GM19025 (cell line): Measurements from ENCODE around the gene MAML3.

ENCODE experiments used
- ATAC-seq: cut with Tn5 transposase; IDR thresholded peaks from one replicate; pipeline ENCODE4 v1.9.1; 2021; ENCODE audit warnings: mild to moderate bottlenecking, low read depth, moderate library complexity; ENCODE audit not compliant: unreplicated experiment

The MAML3 gene

DNA sequence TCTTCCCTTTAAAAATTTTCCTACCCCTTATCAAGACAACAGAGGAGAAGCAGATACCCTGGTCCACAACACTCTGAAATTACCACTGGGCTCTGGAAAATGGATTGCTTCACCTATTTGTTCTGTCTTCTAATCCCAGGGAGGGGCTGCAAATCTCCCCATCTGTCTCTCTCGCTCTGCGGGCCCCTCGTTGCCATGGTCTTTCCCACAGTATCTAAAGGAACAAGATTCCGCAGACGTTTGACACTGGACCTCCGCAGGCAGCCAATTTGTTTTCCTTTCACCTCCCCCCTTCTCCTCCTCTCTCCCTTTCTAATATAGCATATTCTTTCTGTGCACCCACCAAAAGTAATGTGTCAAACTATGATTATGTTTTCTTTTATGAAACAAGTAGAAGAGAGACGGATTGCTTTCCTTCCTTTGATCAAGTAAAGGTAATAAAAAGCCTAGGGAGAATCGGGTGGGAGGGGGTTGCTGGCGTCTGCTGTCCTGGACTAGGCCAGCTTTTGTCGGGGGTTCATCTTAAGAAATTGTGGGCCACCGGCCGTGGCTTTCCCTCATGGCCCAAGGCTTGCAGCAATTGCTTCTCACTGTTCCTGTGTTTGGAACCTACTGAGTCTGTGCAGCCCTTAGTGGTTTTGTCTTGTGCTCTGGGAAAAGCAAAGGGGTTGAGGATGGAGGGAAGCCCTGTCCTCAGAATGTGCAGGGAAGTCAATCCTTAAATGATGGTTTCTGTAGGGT is 407.4 kb downstream of the MAML3 start:
- no peak for ATAC-seq

DNA sequence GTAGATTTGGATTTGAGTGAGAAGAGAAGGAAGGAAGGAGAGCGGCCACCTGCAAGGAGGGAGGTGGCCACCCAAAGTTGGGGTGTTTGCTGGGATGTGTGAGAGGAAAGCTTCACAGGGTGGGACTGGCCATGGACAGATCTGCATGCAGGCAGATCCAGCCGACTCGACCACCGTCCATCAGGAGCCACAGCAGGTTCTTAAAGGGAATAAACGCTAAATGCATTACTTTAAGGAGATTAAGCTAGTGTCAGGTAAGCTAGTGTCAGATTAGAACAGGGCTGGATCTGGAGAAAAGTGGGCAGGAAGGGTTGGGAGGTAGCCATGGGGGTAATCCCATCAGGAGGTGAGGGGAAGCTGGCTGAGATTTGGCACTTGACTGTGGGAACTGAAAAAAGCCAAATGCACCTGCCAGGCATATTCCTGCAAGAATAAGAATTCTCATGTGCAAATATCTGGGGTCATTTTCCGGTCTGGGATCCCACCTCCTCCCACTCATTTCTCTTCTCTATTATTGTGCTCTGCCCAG is 408.8 kb downstream of the MAML3 start:
- ATAC-seq, result no peak

GRCh38 chr4:139744232-139744631 is 409.8 kb downstream of the MAML3 start:
- ATAC-seq, result no peak

DNA sequence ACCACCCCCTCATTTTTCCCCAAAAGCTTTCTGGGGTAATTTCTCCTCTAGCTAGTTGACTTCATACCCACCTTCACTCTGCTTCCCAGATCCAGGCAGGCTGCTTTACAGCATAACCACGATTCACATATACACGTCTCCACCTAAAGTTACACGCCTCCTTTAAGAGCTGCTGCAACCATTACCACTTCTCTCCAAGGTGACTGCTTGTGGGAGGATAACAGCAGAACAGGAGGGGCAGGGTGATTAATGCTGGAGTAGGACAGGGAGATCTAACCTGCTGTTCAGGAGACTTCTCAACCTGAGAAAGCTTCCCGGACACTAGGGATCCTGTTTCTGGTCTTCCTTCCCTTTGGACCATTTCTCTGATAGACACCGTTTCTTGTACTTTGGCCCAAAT is 411.0 kb downstream of the MAML3 start:
- ATAC-seq, result no peak

GRCh38 chr4:139740531-139741041 is 413.4 kb downstream of the MAML3 start:
- no peak for ATAC-seq

- ATAC-seq, result no peak
These were observed 413.9 kb downstream of the MAML3 start for GRCh38 chr4:139740121-139740520.

DNA sequence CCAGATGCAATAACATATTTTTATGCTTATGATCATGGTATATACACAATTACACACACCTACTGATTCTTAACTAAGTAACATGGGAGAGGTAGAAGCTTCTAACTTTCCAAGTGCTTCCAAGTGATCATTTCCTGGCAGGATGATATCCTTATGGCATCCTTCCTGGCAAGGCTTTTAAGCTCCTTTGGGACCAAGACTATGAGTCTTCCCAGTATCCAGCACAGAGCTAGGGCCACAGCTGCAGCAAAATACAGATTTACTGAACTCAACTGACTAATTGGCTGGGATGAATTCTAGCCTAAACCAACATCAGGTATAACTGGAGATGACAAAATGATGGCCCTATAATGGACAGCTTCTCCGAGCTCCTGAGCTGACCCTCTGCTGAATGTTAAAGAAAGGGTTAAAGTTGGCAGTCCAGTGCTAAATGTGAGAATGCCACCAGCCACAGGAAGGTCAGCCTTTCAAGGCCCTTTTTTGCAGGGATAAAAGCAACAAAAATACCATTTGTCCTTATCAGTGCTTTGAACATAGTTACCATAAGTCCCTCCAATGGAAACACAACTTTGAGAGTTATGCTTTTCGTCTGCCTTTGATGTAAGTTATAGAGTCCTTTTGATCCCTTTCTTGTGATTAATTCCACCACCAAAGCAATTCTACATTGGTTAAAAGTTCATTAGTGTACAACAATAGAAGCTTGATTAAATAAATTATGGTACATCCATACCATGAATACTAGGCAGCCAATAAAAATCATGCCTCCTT is 415.0 kb downstream of the MAML3 start:
- no peak for ATAC-seq

DNA sequence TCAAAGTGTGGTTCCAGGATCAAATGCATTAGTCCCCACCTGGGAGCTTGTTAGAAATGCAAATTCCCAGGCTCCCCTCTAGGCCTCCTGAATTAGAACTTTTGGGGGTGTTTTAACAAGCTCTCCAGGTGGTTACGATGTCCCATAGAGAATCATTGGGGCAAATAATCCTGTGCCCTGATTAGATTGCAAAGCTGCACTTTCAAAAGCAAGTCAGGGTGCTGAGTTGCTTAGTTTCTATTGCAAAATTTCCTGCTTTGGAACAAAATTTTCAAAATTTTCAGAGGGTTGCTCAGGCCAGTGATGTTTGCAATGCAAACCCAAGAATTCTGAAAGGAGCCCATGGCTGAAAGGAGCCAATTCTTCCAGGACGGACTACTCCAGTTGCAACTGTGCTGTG is 417.3 kb downstream of the MAML3 start:
- ATAC-seq, result no peak

DNA sequence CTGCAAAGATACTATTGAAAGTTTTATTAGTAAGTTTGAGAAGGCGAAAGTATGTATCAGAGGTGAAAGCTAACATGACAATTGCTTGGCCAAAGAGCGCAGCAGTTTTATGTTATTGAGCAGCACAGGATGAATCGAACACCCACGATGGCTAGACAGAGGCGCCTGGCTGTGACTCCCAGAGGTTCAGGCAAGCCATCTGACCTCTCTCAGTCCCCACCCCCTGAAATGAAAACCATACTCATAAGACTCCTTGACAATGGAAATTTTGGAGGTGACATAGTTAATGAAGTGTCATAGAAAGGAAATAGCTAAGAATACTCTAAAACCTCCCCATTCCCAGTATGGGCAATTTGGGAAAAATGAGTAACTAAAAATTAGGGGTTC is 417.7 kb downstream of the MAML3 start:
- ATAC-seq, result no peak

GRCh38 chr4:139735381-139736273 is 418.4 kb downstream of the MAML3 start:
- ATAC-seq, result no peak

DNA sequence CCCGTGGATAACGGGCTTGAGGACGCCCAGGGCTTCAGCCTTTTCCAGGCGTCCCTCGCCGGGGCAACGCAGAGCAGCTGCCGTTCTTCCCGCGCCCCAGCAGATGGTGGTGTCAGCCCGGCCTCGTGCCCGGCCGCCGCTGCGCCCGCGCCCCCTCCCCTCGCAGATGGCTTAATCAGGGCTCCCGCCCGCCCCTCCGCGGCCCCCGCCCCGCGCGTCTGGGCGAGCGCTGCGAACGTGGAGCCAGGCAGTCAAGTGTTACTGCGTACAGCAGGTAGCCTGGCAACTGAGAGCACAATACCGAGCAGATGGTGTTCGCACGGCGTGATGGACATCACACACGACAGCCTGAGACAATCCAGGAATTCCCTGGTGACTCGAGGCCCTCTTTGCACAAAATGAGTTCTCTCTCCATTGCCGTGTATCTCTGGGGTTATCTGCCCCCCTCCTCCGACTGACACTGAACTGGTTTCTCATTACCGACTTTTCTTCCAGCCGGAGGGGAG is 419.1 kb downstream of the MAML3 start:
- ATAC-seq, result no peak

- no peak for ATAC-seq
These were observed 419.6 kb downstream of the MAML3 start for GRCh38 chr4:139734201-139734874.

DNA sequence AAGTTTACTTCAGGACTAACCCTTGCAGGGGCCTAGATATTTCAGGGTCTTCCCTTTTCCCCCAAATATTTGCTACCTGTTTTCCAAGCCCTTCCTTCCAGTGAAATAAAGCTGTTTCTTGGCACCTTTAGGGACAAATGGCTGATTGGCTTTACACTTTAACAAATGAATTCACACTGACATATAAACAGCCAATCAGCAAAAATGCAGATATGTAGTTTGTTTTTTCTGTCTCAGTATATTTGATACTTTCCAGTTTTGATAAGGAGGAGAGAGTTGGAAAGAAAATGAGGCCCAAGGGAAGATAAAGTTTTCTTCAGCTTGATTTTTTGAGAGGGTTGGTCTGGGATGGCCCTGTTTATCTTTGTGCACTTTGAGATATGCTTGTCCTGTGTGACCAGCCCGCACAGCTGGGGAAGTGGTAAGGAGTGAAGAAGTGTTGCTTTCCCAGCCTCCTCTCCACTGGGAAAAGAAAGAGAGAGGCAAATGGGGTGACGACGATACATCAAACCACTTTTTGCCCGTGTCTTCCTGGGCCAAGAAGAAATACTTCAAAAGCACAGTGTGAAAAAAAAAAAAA is 420.9 kb downstream of the MAML3 start:
- no peak for ATAC-seq

DNA sequence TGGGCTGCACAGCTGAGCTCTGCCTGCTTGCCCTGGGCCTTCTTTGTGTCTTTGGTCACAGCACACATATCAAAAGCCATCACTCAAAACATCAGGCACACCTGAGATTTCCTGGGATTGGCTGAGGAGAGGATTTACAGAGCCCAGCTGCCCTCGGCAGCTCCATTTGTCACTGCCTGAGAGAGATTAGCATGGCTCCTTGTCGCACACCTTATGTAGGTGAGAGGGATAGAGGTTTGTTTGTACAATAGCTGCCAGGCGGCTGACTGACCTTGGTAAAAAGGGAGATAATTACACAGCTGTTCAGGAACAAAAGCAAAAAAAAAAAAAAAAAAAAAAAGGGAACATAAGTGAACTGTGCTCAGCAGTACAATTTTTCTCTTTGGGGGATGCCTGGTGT is 425.1 kb downstream of the MAML3 start:
- ATAC-seq, result no peak

GRCh38 chr4:139728146-139728545 is 425.8 kb downstream of the MAML3 start:
- no peak for ATAC-seq

DNA sequence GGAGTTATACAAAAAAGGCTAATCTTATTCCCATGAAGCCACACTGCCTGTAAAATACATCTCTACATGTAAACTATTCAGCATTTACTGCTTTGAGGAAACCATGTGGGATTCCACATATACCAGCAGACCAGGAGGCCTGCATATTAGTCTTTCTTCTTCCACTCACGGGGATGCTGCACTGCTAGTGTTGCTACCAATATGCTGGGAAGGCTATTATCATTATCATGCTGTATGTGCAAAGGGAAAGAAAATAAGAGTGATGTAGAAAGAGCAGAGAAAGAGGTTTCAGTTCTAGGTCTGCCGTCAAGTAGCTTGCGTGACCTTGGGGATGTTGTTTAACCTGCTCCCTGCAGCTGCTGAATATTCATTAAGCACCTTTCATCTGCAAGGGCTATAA is 427.4 kb downstream of the MAML3 start:
- no peak for ATAC-seq

GRCh38 chr4:139725236-139725635 is 428.7 kb downstream of the MAML3 start:
- ATAC-seq, result no peak

DNA sequence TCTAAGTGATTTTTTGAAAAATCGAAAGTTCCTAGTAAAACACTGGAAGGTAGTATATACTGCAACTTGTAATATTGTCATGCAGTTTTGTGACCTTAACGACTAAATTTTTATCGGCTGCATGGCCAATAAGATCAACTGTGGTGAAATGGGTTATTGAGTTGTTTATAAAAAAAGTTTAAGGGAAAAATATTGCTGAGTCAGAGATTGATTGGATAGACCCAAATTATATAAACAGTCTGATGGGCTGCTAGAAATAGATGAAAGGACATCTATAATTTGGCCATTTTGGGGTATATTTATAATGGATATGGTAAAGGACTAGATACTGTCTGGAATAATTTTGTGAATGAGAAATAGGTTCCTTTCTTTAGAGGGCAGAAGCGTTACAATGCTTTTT is 432.2 kb downstream of the MAML3 start:
- no peak for ATAC-seq

DNA sequence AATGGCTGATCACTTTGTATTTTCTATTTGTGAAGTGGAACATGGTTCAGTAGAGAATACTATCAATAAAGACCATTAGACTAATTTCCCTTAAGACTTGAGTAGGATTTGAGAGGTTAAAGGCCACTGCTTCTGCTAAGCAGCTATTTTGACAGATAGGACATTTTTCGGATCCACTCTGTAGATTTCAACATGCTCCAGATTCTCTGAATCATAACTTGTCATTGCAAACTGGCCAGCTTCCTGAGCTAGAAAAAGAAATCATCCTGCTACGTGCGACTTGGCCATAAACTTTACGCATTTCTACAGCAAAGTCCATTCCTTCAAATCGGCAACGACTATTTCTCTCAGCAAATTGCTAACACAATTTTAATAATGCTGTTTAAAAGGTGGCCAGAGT is 433.2 kb downstream of the MAML3 start:
- no peak for ATAC-seq
